Naive thymus-derived CD4-positive, alpha-beta T cell (primary cell): Measurements from ENCODE around the gene GNG7. TPM values are rescaled to one million over a fixed set of nuclear protein-coding genes. Genes with fewer than 3 reads are reported as not detected.
A peak's percentile ranks its signal among the peaks of the same experiment; 100 is the strongest.
"Not testable (repeated sequence)": the region's sequence is repeated elsewhere in the genome, so short reads cannot be mapped to it uniquely, and the experiment has no call there.

Source experiments
- ATAC-seq: fragments of 150-1000 bp; cut with Tn5 transposase; 2 replicates; pipeline ENCODE4 v1.10.0; 2021; ENCODE audit warnings: mild to moderate bottlenecking, moderate library complexity
- CTCF ChIA-PET: fragments of 350-600 bp; sonication (Branson Sonifier 250); formaldehyde crosslinking; loops from one replicate; lab custom pipeline; 2021; ENCODE audit warnings: antibody characterized with exemption; lab: Charles Lee
- POLR2A ChIA-PET: fragments of 350-600 bp; sonication (Branson Sonifier 250); formaldehyde crosslinking; loops from one replicate; lab custom pipeline; 2021; ENCODE audit warnings: antibody characterized with exemption, inconsistent platforms; lab: Charles Lee
- DNase-seq, 9 donors: peaks; one replicate each; pipeline versions ENCODE4 v3.0.0 to v3.0.0-alpha.2; 2020 to 2022; ENCODE audit warnings: mixed read lengths in 1 of 9
- H3K27ac ChIP-seq: one replicate; pipeline ENCODE4 v1.7.0; 2013; ENCODE audit warnings: mild to moderate bottlenecking, low read depth, low read length, moderate library complexity
- H3K27me3 ChIP-seq, 2 donors: one replicate each; pipeline ENCODE4 v1.7.0; 2013; ENCODE audit warnings: low read length in 2 of 2, mild to moderate bottlenecking in 2 of 2, moderate library complexity in 2 of 2; ENCODE audit not compliant: control insufficient read depth in 2 of 2, insufficient read depth in 2 of 2
- H3K36me3 ChIP-seq, 3 experiments: 1 replicate in 2 of 3; 2 replicates in 1 of 3; pipeline ENCODE4 v1.7.0; 2013; ENCODE audit warnings: low read length in 3 of 3, mild to moderate bottlenecking in 3 of 3, moderate library complexity in 1 of 3; ENCODE audit not compliant: insufficient read depth in 3 of 3, control insufficient read depth in 2 of 3
- H3K4me1 ChIP-seq, 2 donors: one replicate each; pipeline ENCODE4 v1.7.0; 2013; ENCODE audit warnings: low read length in 2 of 2, mild to moderate bottlenecking in 2 of 2, moderate library complexity in 1 of 2; ENCODE audit not compliant: control insufficient read depth in 2 of 2, insufficient read depth in 2 of 2
- H3K4me3 ChIP-seq: 2 replicates; pipeline ENCODE4 v1.7.0; 2013; ENCODE audit warnings: mild to moderate bottlenecking, low read length
- H3K9me3 ChIP-seq, 3 experiments: 1 replicate in 2 of 3; 2 replicates in 1 of 3; pipeline ENCODE4 v1.7.0; 2013; ENCODE audit warnings: low read length in 3 of 3; ENCODE audit not compliant: control insufficient read depth in 2 of 3
- H3K27ac Mint-ChIP-seq, 9 donors: one replicate each; pipeline ENCODE4 v1.8.0; 2020 to 2022; ENCODE audit warnings: mixed read lengths in 9 of 9, mild to moderate bottlenecking in 8 of 9, moderate library complexity in 5 of 9, inconsistent platforms in 2 of 9
- H3K27me3 Mint-ChIP-seq, 5 donors: one replicate each; pipeline ENCODE4 v1.8.0; 2021 to 2022; ENCODE audit warnings: mixed read lengths in 5 of 5, mild to moderate bottlenecking in 1 of 5
- H3K36me3 Mint-ChIP-seq, 5 donors: one replicate each; pipeline ENCODE4 v1.8.0; 2020 to 2022; ENCODE audit warnings: mixed read lengths in 5 of 5, mild to moderate bottlenecking in 3 of 5, inconsistent platforms in 1 of 5
- H3K4me1 Mint-ChIP-seq, 7 donors: one replicate each; pipeline ENCODE4 v1.8.0; 2020 to 2022; ENCODE audit warnings: mixed read lengths in 7 of 7, mild to moderate bottlenecking in 3 of 7, inconsistent platforms in 1 of 7
- H3K4me3 Mint-ChIP-seq, 10 donors: one replicate each; pipeline ENCODE4 v1.8.0; 2020 to 2022; ENCODE audit warnings: mild to moderate bottlenecking in 10 of 10, mixed read lengths in 10 of 10, moderate library complexity in 6 of 10, inconsistent platforms in 2 of 10
- H3K9me3 Mint-ChIP-seq, 11 donors: one replicate each; pipeline ENCODE4 v1.8.0; 2020 to 2022; ENCODE audit warnings: mixed read lengths in 11 of 11, mild to moderate bottlenecking in 4 of 11, inconsistent platforms in 1 of 11, moderate library complexity in 1 of 11
- intact Hi-C, 2 donors: fragments of 100-400 bp; cut with micrococcal nuclease; formaldehyde crosslinking; loops; one replicate each; pipeline ENCODE4 v1.15.1; 2023
- polyA plus RNA-seq, 2 donors: library from polyadenylated mRNA; unstranded; fragments of 300-500 nt; fragmentation: Illumina TruSeq; gene quantifications; one replicate each; pipeline ENCODE4 v1.2.3, GENCODE V29; 2021
- total RNA-seq, 6 experiments: library from RNA in 5 of 6; stranded (reverse) in 5 of 6; gene quantifications; 1 replicate in 5 of 6; 2 replicates in 1 of 6; pipeline ENCODE4 v1.2.3 and lab custom pipeline; 2021 to 2026

GNG7 gene
- total and polyA plus RNA-seq, 7 experiments from 2014 or later: 0.31 to 6.8 (median 4.7) TPM

GRCh38 chr19:2475702-2476450 lies 226.6 kb downstream of the GNG7 start, which contains the start of gene GADD45B:
Gene GADD45B (plus strand): TSS chr19:2476127. CDS start chr19:2476359, 232 bp downstream.
- Mint-ChIP-seq H3K27me3 (peaks cover 0 to 10% (median 0%) of the 10 kb centered on the region in 5 donors), H3K36me3 (peaks cover 0 to 19% (median 6%) of the 10 kb centered on the region in 5 donors), H3K9me3 (peaks cover 0 to 15% (median 0%) of the 10 kb centered on the region in 11 donors), H3K4me3 (peak within 1 kb of the TSS; percentile 97 to 100 (median 99)), H3K27ac (peak within 1 kb of the TSS; percentile 92 to 99 (median 96)), H3K4me1 (peaks cover 7 to 20% (median 16%) of the 10 kb centered on the region in 7 donors)
- Histone ChIP-seq H3K36me3 (peaks cover 0 to 16% (median 0%) of the 10 kb centered on the region in 3 experiments), H3K27me3 (no peaks in the 10 kb centered on the region), H3K4me1 (peaks cover 0 to 14% of the 10 kb centered on the region in 2 donors), H3K9me3 (no peaks in the 10 kb centered on the region), H3K4me3 (peak within 1 kb of the TSS; percentile 91), H3K27ac (peak within 1 kb of the TSS; percentile 90)
- CTCF ChIA-PET: interaction anchor here (0.6 to 6.7 kb wide), 20 partner anchors 12 to 263 kb away, joined by 3 to 78 read pairs (median 5); no protein-coding TSS in a partner anchor
- POLR2A ChIA-PET: interaction anchor here (0.6 to 7.4 kb wide), 56 partner anchors 9 to 1207 kb away, joined by 3 to 415 read pairs (median 5); partner anchors contain the start of genes AP3D1, CIRBP, IZUMO4 and LMNB2
- intact Hi-C loops: loop anchor here (1.0 to 5.0 kb wide), 11 partner anchors 19 to 701 kb away; partner anchors contain the start of genes TIMM13 (in 2 of the 2), DOT1L (in 1 of the 2), LMNB2 (in 1 of the 2) and PLEKHJ1 (in 1 of the 2)
- peak; percentile 87 for ATAC-seq
- DNase-seq: peak; percentile 91 to 98 (median 97)

GRCh38 chr19:2475018-2475701 lies 227.3 kb downstream of the GNG7 start:
- peak overlapping the region; percentile 82 to 100 (median 93) for H3K4me3 Mint-ChIP-seq

DNA sequence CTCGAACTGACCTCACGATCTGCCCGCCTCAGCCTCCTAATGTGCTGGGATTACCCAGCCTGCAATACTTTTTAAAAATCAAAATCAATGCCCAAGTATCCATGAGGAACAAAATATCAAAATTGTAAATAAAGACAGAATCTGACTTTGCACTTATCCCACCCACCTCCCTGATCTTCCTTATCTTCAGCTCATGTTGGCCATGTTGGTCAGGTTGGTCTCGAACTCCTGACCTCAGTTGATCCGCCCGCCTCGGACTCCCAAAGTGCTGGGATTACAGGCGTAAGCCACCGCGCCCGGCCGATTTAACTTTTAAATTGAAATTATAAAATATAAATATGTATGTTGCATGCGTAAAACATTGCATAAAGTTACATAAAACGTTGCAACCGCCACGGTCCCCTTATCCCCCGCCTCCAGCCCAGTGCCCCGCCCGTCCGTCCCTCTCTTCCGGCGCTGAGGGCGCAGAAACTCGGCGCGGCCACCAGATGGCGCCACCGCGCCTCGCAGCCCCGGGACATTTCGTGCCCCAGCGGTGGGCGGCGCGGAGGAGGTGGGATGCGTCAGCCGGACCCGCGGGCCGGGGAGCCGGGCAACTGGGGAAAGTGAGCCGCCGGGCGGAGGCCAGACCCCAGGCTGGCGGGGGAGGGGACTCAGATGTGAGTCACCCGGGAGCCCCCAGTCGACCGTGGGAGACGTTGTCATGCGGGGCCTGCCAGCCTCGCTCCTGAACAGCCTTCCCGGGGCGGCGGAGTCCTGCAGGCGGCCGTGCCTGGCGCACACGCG lies 228.1 kb downstream of the GNG7 start:
- peak; percentile 64 for ATAC-seq
- DNase-seq: peak; percentile 76 to 98 (median 86)
- Histone ChIP-seq H3K27ac (peak overlapping the region; percentile 66), H3K4me3 (peak overlapping the region; percentile 91), H3K36me3 (peaks cover 0 to 16% (median 0%) of the 10 kb centered on the region in 3 experiments), H3K9me3 (no peaks in the 10 kb centered on the region), H3K27me3 (no peaks in the 10 kb centered on the region), H3K4me1 (peaks cover 0 to 14% of the 10 kb centered on the region in 2 donors)
- H3K9me3 Mint-ChIP-seq: peaks cover 0 to 15% (median 0%) of the 10 kb centered on the region in 11 donors
- H3K27ac Mint-ChIP-seq: peak overlapping the region in 7 of 9 donors; percentile 57 to 99 (median 91)
- intact Hi-C loops: loop anchor here (1.0 to 5.0 kb wide), 9 partner anchors 17 to 703 kb away; partner anchors contain the start of genes DOT1L (in 1 of the 2), LMNB2 (in 1 of the 2), PLEKHJ1 (in 1 of the 2) and S1PR4 (in 1 of the 2)
- peaks cover 9 to 22% (median 17%) of the 10 kb centered on the region in 7 donors for H3K4me1 Mint-ChIP-seq
- peaks cover 0 to 19% (median 6%) of the 10 kb centered on the region in 5 donors for H3K36me3 Mint-ChIP-seq
- H3K27me3 Mint-ChIP-seq: peaks cover 0 to 10% (median 0%) of the 10 kb centered on the region in 5 donors
- peak overlapping the region; percentile 79 to 100 (median 93) for H3K4me3 Mint-ChIP-seq
- ChIA-PET CTCF (interaction anchor here (0.6 to 3.1 kb wide), 12 partner anchors 16 to 313 kb away, joined by 3 to 21 read pairs (median 5); no protein-coding TSS in a partner anchor), POLR2A (interaction anchor here (0.5 to 7.4 kb wide), 13 partner anchors 30 to 162 kb away, joined by 3 to 415 read pairs (median 24); no protein-coding TSS in a partner anchor)

More at GRCh38 chr19:2475018-2475701, 227.3 kb downstream of the GNG7 start:
- no peaks in the 10 kb centered on the region for H3K27me3 ChIP-seq
- H3K4me1 ChIP-seq: peaks cover 0 to 14% of the 10 kb centered on the region in 2 donors
- no peaks in the 10 kb centered on the region for H3K9me3 ChIP-seq
- H3K27me3 Mint-ChIP-seq: peaks cover 0 to 10% (median 0%) of the 10 kb centered on the region in 5 donors
- H3K27ac Mint-ChIP-seq: peak overlapping the region; percentile 59 to 99 (median 91)
- peaks cover 7 to 20% (median 16%) of the 10 kb centered on the region in 7 donors for H3K4me1 Mint-ChIP-seq
- peaks cover 0 to 19% (median 6%) of the 10 kb centered on the region in 5 donors for H3K36me3 Mint-ChIP-seq
- CTCF ChIA-PET: interaction anchor here (0.6 to 6.7 kb wide), 15 partner anchors 16 to 177 kb away, joined by 3 to 78 read pairs (median 6); no protein-coding TSS in a partner anchor
- peak; percentile 2 for ATAC-seq
- POLR2A ChIA-PET: interaction anchor here (0.6 to 7.4 kb wide), 46 partner anchors 9 to 1206 kb away, joined by 3 to 415 read pairs (median 7); partner anchors contain the start of genes CIRBP, LMNB2, LSM7 and PEAK3
- H3K4me3 ChIP-seq: peak overlapping the region; percentile 91
- peaks cover 0 to 16% (median 0%) of the 10 kb centered on the region in 3 experiments for H3K36me3 ChIP-seq
- peak in 8 of 9 donors; percentile 45 to 70 (median 63) for DNase-seq
- peak overlapping the region; percentile 66 for H3K27ac ChIP-seq
- peaks cover 0 to 15% (median 0%) of the 10 kb centered on the region in 11 donors for H3K9me3 Mint-ChIP-seq
- intact Hi-C loops: loop anchor here (1.0 to 5.0 kb wide), 6 partner anchors 18 to 702 kb away; partner anchors contain the start of genes DOT1L (in 1 of the 2), LMNB2 (in 1 of the 2) and S1PR4 (in 1 of the 2)

DNA sequence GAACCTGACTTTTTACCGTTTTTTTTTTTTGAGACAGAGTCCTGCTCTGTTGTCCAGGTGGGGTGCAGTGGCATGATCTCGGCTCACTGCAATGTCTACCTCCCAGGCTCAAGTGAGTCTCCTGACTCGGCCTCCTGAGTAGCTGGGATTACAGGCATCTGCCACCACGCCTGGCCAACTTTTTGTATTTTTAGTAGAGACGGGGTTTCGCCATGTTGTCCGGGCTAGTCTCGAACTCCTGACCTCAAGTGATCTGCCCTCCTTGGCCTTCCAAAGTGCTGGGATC lies 232.6 kb downstream of the GNG7 start:
- peak overlapping the region in 1 of 10 donors; percentile 2 for H3K4me3 Mint-ChIP-seq
- H3K27me3 ChIP-seq, H3K36me3 ChIP-seq, H3K27ac ChIP-seq, H3K9me3 ChIP-seq, H3K4me1 ChIP-seq, H3K36me3 Mint-ChIP-seq, POLR2A ChIA-PET, H3K9me3 Mint-ChIP-seq, ATAC-seq, H3K27me3 Mint-ChIP-seq, H3K27ac Mint-ChIP-seq, H3K4me3 ChIP-seq, DNase-seq: not testable (repeated sequence)
- H3K4me1 Mint-ChIP-seq: peaks cover 0 to 11% (median 5%) of the 10 kb centered on the region in 7 donors
- CTCF ChIA-PET: interaction anchor here (1.0 to 3.0 kb wide), 2 partner anchors 110 to 141 kb away, joined by 3 to 10 read pairs; no protein-coding TSS in a partner anchor
- intact Hi-C loops: loop anchor here in 1 of 2 donors (5.0 kb wide), 1 partner anchor 233 kb away; the partner anchor contains the start of genes PLEKHJ1 and SF3A2

GRCh38 chr19:2469102-2469914 lies 233.2 kb downstream of the GNG7 start:
- no peaks in the 10 kb centered on the region for H3K36me3 Mint-ChIP-seq
- H3K4me3 ChIP-seq: no peak overlapping the region
- H3K9me3 ChIP-seq: no peaks in the 10 kb centered on the region
- CTCF ChIA-PET: interaction anchor here (0.5 to 3.0 kb wide), 4 partner anchors 111 to 450 kb away, joined by 3 to 10 read pairs (median 3); no protein-coding TSS in a partner anchor
- H3K9me3 Mint-ChIP-seq: no peaks in the 10 kb centered on the region
- H3K27me3 Mint-ChIP-seq: peaks cover 0 to 2% (median 0%) of the 10 kb centered on the region in 5 donors
- H3K4me1 Mint-ChIP-seq: peaks cover 0 to 10% (median 5%) of the 10 kb centered on the region in 7 donors
- no peak for ATAC-seq
- no peak overlapping the region for H3K27ac ChIP-seq
- H3K27me3 ChIP-seq: no peaks in the 10 kb centered on the region
- DNase-seq: peak in 1 of 9 donors; percentile 42
- no peaks in the 10 kb centered on the region for H3K36me3 ChIP-seq
- H3K4me1 ChIP-seq: no peaks in the 10 kb centered on the region
- peak overlapping the region in 1 of 10 donors; percentile 2 for H3K4me3 Mint-ChIP-seq
- intact Hi-C loops: no loop called here
- POLR2A ChIA-PET: interaction anchor here (0.7 kb wide), 1 partner anchor 197 kb away, joined by 3 read pairs; no protein-coding TSS in a partner anchor
- H3K27ac Mint-ChIP-seq: peak overlapping the region in 1 of 9 donors; percentile 36
